ENCODE results near the gene MSN. TPM values are rescaled to one million over a fixed set of nuclear protein-coding genes. Genes with fewer than 3 reads are reported as not detected.

MSN gene
- total and polyA plus RNA-seq, 4 donors: 168 to 399 (median 299) TPM

- H3K9me3 ChIP-seq (ENCODE audit: control insufficient read depth in 4 of 4, insufficient read depth in 3 of 4, low read length in 3 of 4): peaks cover 0 to 2% (median 0%) of the 10 kb centered on the region in 4 donors
- H3K36me3 ChIP-seq (ENCODE audit: control insufficient read depth in 4 of 4, insufficient read depth in 4 of 4, low read length in 4 of 4): peaks cover 2 to 15% (median 7%) of the 10 kb centered on the region in 4 donors
- no peak for TF ChIP-seq CTCF (IDR thresholded peaks at IDR 0.05; ENCODE audit: control extremely low read depth, extremely low read depth)
- no peak overlapping the region for H3K27ac ChIP-seq (ENCODE audit: low read depth in 1 of 2, low read length in 1 of 2)
- H3K27me3 ChIP-seq (ENCODE audit: control insufficient read depth in 3 of 3, insufficient read depth in 3 of 3, low read length in 2 of 3): no peaks in the 10 kb centered on the region
- no peak overlapping the region for H3K4me3 ChIP-seq
- ATAC-seq (ENCODE audit: insufficient read depth, low FRiP score) (no peak), DNase-seq (no peak)
- peaks cover 0 to 13% (median 0%) of the 10 kb centered on the region in 5 donors for H3K4me1 ChIP-seq (ENCODE audit: control insufficient read depth in 5 of 5, insufficient read depth in 5 of 5, low read length in 5 of 5)
- H3K9ac ChIP-seq (ENCODE audit: insufficient read depth in 1 of 2, low read length in 2 of 2): no peak overlapping the region
- 47 to 56% methylated on average over 2 of the region's 2 CpGs for WGBS, 2 donors
These were observed 56.3 kb downstream of the MSN start for GRCh38 chrX:65723706-65724105.

DNA sequence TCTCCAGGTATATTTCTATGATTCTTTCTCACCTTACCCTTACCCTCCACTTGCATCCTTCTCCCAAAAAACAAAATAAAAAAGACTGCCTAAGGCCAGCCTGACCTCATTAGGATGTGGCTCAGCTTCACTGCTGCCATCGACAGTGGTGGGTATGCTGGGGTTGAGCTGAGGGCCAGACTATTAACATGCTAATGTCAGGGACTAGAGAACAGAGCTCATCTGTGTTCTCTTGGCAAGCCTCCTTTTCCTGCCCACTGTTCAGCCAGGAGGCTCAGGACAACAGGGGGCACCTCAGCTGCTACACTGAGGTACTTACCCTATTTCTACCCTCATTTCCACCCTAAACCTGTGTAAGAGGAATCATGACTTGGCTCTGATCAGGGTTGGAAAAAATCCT lies 59.3 kb downstream of the MSN start:
- H3K36me3 ChIP-seq (ENCODE audit: control insufficient read depth in 4 of 4, insufficient read depth in 4 of 4, low read length in 4 of 4): peaks cover 12 to 20% (median 17%) of the 10 kb centered on the region in 4 donors
- no peak for ATAC-seq (ENCODE audit: insufficient read depth, low FRiP score)
- TF ChIP-seq CTCF (IDR thresholded peaks at IDR 0.05; ENCODE audit: control extremely low read depth, extremely low read depth): no peak

GRCh38 chrX:65731684-65732289 lies 64.3 kb downstream of the MSN start:
- peaks cover 12 to 55% (median 36%) of the 10 kb centered on the region in 4 donors for H3K36me3 ChIP-seq (ENCODE audit: control insufficient read depth in 4 of 4, insufficient read depth in 4 of 4, low read length in 4 of 4)
- WGBS, 2 donors: 85 to 88% methylated on average over 1 of the region's 1 CpG

More for the DNA sequence above, 59.3 kb downstream of the MSN start:
- H3K27ac ChIP-seq (ENCODE audit: low read depth in 1 of 2, low read length in 1 of 2): no peak overlapping the region
- peaks cover 0 to 4% (median 0%) of the 10 kb centered on the region in 4 donors for H3K9me3 ChIP-seq (ENCODE audit: control insufficient read depth in 4 of 4, insufficient read depth in 3 of 4, low read length in 3 of 4)
- H3K4me3 ChIP-seq: no peak overlapping the region
- 65 to 69% methylated on average over 1 of the region's 1 CpG for WGBS, 2 donors
- H3K4me1 ChIP-seq (ENCODE audit: control insufficient read depth in 5 of 5, insufficient read depth in 5 of 5, low read length in 5 of 5): peaks cover 0 to 7% (median 0%) of the 10 kb centered on the region in 5 donors
- no peaks in the 10 kb centered on the region for H3K27me3 ChIP-seq (ENCODE audit: control insufficient read depth in 3 of 3, insufficient read depth in 3 of 3, low read length in 2 of 3)
- H3K9ac ChIP-seq (ENCODE audit: insufficient read depth in 1 of 2, low read length in 2 of 2): no peak overlapping the region
- no peak for DNase-seq

More at GRCh38 chrX:65731684-65732289, 64.3 kb downstream of the MSN start:
- no peak overlapping the region for H3K9ac ChIP-seq (ENCODE audit: insufficient read depth in 1 of 2, low read length in 2 of 2)
- TF ChIP-seq CTCF (IDR thresholded peaks at IDR 0.05; ENCODE audit: control extremely low read depth, extremely low read depth): no peak
- no peaks in the 10 kb centered on the region for H3K27me3 ChIP-seq (ENCODE audit: control insufficient read depth in 3 of 3, insufficient read depth in 3 of 3, low read length in 2 of 3)
- no peak overlapping the region for H3K4me3 ChIP-seq
- ATAC-seq (ENCODE audit: insufficient read depth, low FRiP score): no peak
- H3K27ac ChIP-seq (ENCODE audit: low read depth in 1 of 2, low read length in 1 of 2): peak overlapping the region in 1 of 2 donors; percentile 6
- DNase-seq: no peak
- peaks cover 0 to under 1% (median 0%) of the 10 kb centered on the region in 5 donors for H3K4me1 ChIP-seq (ENCODE audit: control insufficient read depth in 5 of 5, insufficient read depth in 5 of 5, low read length in 5 of 5)
- H3K9me3 ChIP-seq (ENCODE audit: control insufficient read depth in 4 of 4, insufficient read depth in 3 of 4, low read length in 3 of 4): peaks cover 0 to 4% (median 0%) of the 10 kb centered on the region in 4 donors

All from lung (tissue), 12 donors.